ENCODE data around the gene KRTAP20-4.
A peak's percentile ranks its signal among the peaks of the same experiment; 100 is the strongest.

Gene KRTAP20-4

DNA sequence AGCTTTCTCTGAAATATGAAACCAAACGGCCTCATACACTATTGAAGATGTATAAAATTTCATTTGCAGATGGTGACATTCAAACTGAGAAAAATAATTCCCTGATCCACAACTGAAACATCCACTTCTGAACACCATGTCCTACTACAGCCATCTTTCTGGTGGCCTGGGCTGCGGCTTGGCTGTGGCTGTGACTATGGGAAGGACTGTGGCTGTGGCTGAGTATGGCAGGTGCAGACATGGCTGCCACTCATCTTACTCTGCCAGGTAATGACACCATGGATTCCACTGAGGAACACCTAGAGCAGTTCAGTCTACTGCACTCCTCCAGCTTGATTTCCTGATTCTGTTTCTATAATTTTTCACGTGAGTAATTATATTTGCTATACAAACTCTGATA is at the start of gene KRTAP20-4:
Gene KRTAP20-4 (plus strand): TSS at position 106 of the 400 bp plus-strand sequence.
- no peak for DNase-seq

DNA sequence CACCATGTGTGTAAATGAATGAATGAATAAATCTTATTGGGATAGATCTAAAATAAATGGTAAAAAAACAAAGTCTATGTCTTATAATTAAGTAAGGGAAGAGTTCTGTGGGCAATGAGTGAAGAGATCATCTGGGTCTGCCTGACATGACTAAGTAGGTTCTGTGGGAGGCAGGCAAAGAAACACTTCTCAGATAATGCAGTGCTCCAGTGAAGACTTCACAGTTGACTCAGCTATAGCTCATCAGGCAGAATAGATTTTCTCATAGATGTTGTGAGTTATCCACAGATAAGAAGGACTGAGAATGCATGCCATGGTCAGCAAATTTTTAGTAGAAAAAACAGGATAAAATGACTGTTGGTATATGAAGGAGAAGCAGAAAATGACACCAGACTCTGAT is 42.7 kb upstream of the KRTAP20-4 start:
- DNase-seq: no peak

DNA sequence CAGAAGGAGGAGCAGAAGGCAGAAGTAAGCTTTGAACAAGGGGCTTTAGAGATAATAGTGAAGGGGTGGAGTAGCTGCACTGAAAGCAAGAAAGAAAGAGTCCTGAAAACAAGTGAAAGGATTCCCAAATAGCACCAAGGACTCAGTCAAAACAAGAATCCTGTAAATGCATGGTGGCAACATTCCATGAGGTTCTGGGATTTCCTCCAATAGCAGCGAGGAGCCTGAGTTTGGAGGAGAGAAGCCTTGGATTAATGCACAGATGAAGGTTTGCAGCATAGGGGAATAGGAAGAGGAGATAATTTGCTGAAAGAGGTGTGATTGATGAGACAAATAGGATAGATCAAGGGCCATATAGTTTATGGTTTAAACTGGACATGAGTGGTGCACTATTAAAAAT is 41.1 kb upstream of the KRTAP20-4 start:
- DNase-seq: no peak

DNA sequence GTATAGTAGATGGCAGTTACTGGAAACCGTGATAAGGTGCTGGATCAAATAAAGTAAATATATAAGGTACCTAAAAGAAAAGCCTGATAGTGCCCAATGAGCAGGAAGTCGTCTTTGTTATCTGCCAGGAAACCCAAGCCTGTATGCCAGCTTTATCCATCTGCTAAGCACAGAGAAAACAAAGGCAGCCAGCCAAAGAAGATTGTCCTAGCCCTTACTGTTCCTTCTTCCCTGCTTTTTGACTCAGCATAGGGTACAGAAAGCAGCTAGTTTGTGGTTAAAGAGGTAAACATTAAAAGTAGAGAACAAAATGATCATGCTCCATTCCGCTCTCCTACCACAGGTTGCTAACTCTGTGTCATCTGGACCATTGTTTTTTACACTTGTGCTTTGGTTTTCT is 40.3 kb upstream of the KRTAP20-4 start:
- DNase-seq: no peak

DNA sequence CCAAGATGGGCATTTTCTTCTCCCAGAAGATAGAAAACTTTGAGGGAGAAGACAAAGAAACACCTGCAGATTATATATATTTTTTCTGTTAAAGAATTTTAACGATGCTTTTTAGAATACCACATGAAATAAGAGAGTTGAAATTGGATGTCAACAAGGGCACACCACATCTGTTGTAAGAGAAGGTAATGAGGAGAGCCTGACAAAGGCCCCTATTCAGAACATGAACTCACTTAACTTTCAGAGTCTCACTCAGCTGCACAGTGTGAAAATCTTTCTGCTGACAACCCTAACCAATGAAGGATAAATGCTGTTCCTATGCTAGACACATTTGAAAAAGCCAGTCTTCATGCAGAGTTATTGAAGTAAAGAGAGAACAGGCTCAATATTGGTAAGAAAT is 37.6 kb upstream of the KRTAP20-4 start:
- no peak for DNase-seq

DNA sequence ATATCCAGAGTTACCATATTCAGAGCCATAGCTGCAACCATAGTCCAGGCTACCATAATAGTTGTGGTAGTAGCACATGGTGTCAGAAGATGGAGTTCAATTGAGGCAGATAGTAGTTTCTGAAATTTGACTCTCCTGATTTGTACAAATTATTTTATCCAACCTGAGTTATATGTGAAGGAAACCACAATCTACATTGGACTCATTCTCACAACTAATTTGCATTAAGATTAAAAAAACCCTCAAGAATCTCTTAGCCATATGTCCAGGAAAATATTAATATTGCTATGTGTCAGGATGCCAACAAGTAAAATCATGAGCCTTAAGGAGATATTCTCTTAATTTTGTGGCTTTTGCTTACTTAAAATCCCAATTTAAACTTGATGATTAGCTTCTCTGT is 30.1 kb upstream of the KRTAP20-4 start, which contains the start of gene KRTAP22-2:
Gene KRTAP22-2 (minus strand): TSS at position 101 of the 400 bp plus-strand sequence.
- no peak for DNase-seq

DNA sequence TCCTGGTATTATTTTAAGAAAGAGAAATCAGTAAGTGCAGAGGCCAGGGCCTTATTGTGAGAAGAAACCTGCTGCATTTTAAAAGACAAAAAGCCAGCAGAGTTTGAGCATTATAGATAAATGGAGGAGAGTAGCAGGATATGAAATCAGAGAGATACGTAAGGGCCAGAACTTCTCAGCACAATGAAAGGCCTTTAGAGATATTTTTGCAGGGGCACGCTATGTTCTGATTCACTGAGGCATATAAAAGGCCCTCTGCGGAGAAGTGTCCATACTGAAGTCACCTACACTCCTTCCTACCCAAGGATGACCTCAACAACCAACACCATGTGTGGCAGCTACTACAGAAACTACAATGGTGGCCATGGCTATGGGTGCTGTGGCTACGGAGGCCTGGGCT is 28.3 kb upstream of the KRTAP20-4 start, which contains the start of gene KRTAP6-3:
Gene KRTAP6-3 (plus strand): TSS at position 301 of the 400 bp plus-strand sequence. CDS start 6 bp downstream, at position 307.
- no peak for DNase-seq

DNA sequence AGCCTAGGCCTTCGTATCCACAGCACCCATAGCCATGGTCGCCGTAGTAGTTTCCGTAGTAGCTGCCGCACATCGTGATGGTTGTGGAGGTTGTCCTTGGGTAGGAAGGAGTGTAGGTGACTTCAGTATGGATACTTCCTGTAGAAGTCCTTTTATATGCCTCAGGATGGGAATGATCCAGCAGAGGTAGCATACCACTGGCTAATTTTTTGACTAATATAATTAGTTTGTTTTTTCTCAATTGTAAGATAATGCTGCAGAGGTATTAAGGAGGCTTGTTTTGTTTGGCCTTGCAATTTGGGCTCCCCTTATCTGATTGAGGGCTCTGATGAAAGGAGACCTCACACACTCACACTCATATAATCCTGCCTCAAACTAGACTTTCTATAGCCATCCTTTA is 21.6 kb upstream of the KRTAP20-4 start, which contains the start of gene KRTAP6-2:
Gene KRTAP6-2 (minus strand): TSS at position 101 of the 400 bp plus-strand sequence. CDS start 28 bp downstream, at position 73.
- no peak for DNase-seq

DNA sequence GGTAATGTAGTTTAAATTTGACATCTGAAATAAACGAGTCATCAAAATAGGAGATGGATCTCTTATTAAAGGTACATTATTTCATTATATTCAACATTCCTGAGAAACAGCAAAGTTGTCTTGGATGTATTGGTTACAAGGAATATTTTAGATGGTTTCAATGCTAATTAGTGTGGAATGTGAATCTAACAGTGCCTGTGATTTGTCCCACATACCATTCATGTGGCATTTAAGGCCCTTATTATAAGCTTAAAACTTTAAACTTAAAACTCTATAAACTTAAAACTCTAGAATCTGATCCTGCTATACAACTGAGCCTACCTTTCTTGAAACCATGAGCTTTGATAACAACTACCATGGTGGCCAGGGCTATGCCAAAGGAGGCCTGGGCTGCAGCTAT is 19.6 kb upstream of the KRTAP20-4 start, which contains the start of gene KRTAP22-1:
Gene KRTAP22-1 (plus strand): TSS at position 301 of the 400 bp plus-strand sequence.
- DNase-seq: no peak

DNA sequence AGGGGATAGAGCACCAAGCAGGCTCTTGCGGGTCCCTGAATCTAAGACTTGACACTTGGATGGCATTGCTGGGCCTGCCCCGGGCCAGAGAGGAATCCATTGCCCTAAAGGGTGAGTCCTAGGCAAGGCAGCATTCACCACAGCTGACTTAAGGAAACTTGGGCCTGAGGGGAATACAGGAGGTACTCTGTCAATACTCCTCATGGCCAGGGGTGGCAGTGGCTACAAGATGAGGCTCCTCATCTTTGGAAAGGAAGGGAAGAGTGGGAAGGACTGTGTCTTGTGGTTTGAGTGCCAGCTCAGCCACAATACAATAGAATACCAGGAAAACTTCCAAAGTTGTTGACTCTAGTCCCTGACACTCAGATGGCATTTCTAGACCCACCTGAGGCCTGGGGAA is 14.5 kb upstream of the KRTAP20-4 start:
- no peak for DNase-seq

DNA sequence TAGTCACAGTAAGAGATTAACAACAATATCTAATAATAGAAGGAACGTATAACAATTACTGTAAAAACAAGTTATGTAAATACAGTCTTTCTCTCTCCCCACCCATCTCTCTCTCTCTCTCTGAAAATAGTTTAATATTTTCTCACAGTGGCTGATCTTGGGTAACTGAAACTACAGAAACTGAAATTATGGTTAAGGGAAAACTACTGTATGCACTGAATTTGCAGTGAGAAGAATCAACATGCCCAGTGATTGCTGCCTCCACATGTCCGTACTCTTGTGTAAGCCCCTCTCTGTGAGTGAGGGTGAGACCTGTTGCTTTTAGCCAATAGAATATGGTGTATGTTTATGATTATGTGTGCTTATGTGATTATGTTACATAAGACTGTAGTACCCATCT is 8.3 kb upstream of the KRTAP20-4 start:
- DNase-seq: no peak

DNA sequence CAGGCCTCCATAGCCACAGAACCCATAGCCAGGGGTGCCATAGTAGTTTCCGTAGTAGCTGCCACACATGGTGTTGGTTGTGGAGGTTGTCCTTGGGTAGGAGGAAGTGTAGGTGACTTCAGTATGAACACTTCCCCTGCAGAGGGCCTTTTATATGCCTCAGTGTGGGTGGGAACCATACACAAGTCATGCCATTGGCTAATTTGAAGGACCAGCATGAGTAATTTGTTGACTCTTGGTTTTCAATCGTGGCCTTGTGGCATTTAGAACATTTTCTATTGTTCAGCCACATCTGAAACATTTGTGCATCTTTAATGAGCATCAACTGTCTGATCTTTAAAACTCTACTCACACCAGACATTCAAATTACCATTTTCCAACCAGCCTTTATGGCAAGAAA is 6.6 kb upstream of the KRTAP20-4 start, which contains the start of gene KRTAP6-1:
Gene KRTAP6-1 (minus strand): TSS at position 95 of the 400 bp plus-strand sequence. CDS start 26 bp downstream, at position 69.
- DNase-seq: no peak

DNA sequence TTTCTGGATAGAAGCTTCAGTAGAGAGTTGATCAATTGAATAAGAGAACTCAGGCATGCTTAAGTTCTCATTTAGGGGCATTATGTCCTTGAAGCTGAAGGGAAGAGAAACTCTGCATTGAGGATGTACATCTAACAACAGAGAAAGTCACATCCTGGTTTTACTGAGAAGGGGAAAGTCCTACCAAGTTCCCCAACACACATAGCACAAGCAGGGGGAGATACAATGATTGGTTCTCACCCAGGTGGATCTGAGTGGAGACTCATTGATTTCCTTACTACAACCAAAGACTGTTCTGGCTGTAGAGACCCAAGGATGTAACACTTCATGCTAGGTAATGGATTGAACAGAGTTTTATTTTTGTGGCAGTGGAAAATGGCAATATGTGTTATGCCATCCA is 5.2 kb upstream of the KRTAP20-4 start:
- no peak for DNase-seq

DNA sequence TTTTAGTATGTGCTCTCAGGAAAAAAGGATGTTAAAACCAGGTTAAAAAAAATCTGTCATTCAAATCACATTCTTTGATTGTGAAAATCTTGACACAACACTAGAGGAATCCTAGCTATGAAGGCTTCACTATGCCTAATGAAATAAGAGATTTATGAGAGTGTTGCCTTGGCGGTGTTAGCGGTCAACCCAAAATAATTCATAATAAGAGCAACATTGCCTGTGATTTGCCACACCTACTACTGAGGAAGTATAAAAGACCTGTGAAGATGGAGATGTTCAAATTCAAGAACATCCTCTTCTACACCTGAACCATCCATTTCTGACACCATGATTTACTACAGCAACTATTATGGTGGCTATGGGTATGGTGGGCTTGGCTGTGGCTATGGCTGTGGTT is 4.3 kb upstream of the KRTAP20-4 start, which contains the start of gene KRTAP20-1:
Gene KRTAP20-1 (plus strand): TSS at position 301 of the 400 bp plus-strand sequence. CDS start 30 bp downstream, at position 331.
- DNase-seq: no peak

DNA sequence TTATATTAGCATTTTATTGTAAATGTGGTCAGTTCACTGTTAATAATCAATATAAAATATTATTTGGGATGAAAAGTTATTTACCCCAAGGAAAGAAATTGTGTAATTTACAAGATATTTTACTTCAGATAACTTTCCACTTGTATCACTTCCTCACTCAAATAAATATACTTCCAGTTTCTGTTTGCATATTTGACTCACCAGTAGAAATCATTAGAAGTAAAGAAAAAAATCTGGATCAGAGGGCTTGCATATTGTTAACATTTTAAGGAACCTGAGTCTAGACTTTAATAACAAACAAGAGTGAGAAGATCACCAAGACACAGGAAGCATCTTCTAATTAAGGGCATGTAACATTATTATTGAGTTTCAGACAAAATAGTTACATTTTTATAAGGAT is 347 bp upstream of the KRTAP20-4 start:
- DNase-seq: no peak

DNA sequence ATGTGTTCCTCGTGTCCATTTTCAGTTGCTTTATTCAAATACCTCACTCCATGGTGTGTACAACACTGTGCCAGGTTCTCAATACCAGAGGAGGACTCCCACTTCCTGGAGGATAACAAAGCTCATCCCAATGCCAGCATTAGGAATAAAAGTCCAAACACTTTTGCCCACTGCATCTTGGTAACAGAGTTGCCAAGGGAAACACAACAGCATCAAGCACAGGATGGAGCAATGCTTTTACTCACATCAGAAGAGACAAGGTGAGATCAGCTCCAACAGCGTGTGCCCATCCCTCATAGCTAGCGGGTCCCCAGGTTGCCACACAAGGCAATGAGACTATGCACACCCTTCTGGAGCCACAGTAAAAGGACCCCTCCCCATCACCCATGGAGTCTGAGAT is 2.9 kb downstream of the KRTAP20-4 start:
- no peak for DNase-seq

DNA sequence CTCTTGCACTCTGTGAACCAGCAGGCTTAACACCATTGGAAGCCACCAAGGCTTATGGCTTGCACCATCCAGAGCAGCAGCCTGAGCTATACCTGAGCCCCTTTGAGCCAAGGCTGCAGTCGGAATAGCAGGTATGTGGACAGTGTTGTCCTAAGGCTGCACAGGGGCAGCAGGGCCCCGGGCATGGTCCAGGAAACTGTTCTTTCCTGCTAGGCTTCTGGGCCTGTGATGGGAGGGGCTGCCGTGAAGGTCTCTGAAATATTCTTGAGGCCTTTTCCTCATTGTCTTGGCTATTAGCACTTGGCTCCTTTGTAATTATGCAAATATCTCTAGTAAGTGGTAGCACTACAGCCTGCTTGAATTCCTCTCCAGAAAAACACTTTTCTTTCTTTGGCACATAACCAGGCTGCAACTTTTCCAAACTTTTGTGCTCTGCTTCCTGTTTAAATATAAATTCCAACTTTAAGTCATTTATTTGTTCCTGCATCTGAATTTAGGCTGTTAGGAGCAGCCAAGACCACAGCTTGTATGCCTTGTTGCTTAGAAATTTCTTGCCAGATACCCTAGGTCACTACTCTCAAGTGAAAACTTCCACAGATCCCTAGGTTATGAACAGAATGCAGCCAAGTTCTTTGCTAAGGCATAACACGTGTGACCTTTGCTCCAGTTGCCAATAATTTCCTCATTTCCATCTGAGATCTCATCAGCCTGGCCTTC is 5.2 kb downstream of the KRTAP20-4 start:
- DNase-seq: no peak

DNA sequence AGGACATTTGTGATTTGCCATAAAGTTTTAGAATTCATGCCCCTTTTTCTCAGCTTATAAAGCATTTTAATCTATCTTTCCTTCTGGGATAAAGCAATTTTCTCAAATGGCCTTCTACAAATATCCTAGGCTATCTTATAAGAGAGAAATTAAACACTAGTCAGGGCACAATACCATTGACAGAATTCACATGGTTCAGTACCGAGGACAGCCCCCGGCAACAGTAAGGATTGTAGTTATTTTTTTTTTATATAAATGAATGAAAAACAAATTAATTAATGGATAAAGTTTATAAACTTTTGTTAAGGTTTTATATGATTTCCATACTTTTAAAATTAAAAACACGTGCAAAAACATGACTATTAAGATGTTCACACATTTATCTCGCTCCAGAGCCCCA is 7.7 kb downstream of the KRTAP20-4 start:
- DNase-seq: no peak

DNA sequence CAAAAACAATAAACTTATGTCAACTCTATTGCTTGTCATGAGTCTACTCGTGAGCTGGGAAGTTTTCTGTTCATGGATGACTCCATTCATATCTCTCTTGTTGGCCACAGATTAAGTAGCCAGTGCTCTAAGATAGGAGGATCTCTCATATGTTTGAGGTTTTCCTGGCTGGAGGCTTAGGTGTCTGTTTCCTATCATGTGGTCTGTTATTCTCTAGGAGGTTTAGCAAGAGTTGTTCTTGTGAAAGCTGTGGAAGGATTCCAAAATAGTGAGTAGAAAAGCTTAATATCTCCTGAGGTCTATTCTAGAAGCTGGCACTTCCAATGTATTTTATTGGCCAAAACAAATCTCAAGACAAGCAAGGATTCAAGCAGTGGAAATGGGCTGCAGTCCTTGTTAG is 8.8 kb downstream of the KRTAP20-4 start:
- no peak for DNase-seq

DNA sequence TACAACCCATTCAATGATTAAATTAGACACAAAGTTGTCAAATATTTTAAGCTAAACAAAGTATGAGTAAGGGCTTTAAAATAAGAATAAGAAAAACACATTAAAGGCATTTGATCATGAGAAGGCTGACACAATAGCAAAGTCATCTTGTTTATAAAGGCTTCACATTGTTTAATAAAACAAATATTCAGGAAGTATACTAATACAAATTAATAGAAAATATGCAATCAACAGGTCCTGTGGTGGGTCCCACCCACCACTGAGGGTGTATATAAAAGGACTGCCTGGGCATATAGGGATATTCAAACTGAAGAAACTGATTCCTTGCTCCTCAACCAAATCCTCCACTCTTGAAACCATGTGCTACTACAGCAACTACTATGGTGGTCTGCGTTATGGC is 14.5 kb downstream of the KRTAP20-4 start, which contains the start of gene KRTAP20-2:
Gene KRTAP20-2 (plus strand): TSS at position 301 of the 400 bp plus-strand sequence. CDS start 58 bp downstream, at position 359.
- no peak for DNase-seq

DNA sequence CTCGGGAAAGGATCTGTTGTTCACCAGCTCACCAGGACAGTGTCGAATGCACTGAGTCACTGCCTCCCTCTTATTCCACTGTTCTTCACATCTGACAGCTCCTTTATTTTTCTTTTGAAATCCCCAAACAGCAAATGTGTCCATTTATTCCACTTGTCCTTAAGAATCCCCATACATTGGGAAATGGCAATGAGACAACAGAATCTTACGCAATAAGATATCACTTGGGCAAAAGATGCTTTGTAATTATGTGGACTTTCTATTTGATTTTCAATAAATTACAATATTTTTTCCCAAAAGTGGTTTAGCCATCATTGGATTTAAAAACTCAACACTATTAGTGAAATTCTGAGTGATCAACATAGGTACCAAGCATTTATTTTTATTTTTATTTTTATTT is 18.3 kb downstream of the KRTAP20-4 start:
- DNase-seq: no peak

DNA sequence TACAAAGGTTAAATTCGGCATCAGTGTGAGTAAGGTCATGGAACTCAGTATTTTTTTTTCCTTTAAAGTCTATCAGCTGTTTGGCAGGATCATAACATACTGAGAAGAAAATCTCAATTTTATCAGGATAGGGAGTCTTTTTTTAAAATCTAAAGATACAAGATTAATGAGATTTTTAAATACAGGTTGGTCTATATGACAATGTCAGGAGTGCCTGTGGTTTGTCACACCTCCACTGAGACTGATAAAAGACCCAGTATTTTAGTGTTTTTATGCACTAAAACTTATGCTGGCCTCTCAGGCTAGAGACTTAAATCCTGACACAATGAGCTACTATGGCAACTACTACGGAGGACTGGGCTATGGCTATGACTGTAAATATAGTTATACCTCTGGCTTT is 22.1 kb downstream of the KRTAP20-4 start, which contains the start of gene KRTAP20-3:
Gene KRTAP20-3 (plus strand): TSS at position 301 of the 400 bp plus-strand sequence.
- no peak for DNase-seq

DNA sequence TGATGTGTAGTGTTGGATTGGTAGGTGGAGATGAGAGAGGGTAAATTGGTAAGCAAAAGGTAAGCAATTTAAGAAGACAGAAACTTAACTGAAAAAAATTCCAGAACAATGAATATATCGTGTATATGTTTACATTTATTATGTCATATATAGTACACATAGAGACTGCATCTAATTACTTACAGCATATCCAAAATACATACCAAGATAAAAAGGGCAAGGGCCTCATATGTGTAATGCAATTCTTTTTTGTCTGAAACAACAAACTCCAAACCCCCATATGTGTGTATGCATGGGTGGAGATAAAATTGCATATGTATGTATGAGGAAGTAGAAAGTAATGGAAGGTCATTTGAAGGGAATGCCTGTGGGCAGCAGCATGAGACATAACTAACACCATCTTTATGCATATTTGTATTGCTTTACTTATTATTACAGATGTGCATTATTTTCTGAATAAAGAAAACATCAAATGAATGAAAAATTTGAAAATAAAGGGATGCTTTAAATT is 26.5 kb downstream of the KRTAP20-4 start:
- no peak for DNase-seq

DNA sequence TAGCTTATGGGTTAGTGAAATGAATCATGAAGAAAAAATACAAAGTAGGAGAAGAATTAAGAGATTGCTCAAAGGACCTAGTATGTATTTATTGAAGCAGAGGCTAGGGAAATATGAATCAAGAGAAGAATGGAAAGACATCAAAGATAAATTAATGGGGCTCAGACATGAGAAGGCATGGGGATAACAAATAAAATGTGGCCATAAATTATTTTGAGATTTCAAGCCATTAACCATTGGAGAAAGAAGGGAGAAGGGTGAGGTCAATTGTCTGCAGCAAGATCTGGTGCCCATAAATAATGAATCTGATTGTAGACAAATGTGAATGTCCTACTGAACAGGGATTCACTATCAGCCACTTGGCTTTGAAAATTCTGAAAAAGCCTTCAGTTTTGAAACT is 32.5 kb downstream of the KRTAP20-4 start:
- DNase-seq: peak in 1 of 3 experiments; percentile 17
